ENCODE results near the gene COG5. TPM values are rescaled to one million over a fixed set of nuclear protein-coding genes. Genes with fewer than 3 reads are reported as not detected.

COG5 gene
- total and polyA plus RNA-seq, 2 of the 8 experiments (the other 6 are each of a cell fraction or from before 2014, with no cell fraction given), result 10.5 to 28.1 TPM

- no peak for TF ChIP-seq RXRA (IDR thresholded peaks at IDR 0.05; ENCODE audit: insufficient read depth, low read depth, low read length)
- no peak for TF ChIP-seq POU5F1 (IDR thresholded peaks at IDR 0.05; ENCODE audit: low read depth, low read length)
- TF ChIP-seq CHD7 (IDR thresholded peaks at IDR 0.05; ENCODE audit: insufficient replicate concordance, low read length), result no peak
- peak; percentile 28 for TF ChIP-seq TAF7 (optimal IDR thresholded peaks at IDR 0.05; ENCODE audit: borderline replicate concordance, low read depth, low read length)
- TF ChIP-seq PHF8 (conservative IDR thresholded peaks at IDR 0.05; ENCODE audit: low read depth, low read length), result peak; percentile 88
- TF ChIP-seq, protein P1, sequence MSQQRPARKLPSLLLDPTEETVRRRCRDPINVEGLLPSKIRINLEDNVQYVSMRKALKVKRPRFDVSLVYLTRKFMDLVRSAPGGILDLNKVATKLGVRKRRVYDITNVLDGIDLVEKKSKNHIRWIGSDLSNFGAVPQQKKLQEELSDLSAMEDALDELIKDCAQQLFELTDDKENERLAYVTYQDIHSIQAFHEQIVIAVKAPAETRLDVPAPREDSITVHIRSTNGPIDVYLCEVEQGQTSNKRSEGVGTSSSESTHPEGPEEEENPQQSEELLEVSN (IDR thresholded peaks at IDR 0.05), result 0 out of 2 replicates have a peak, but pooled peaks have one; percentile 17
- no peak for TF ChIP-seq SP4 (IDR thresholded peaks at IDR 0.05; ENCODE audit: low read length)
- peak; percentile 72; the same call in 1 of the 2 replicates for TF ChIP-seq GTF2F1 (IDR thresholded peaks at IDR 0.05; ENCODE audit: borderline replicate concordance, low read depth, low read length)
- no peak for TF ChIP-seq TEAD4 (IDR thresholded peaks at IDR 0.05; ENCODE audit: low read depth, low read length)
Observed at GRCh38 chr7:107579885-107580715, 16.4 kb upstream of the COG5 start, which contains the start of gene BCAP29 (continued).
